RWPE2 (cell line): ENCODE data around the gene HDAC4.

Source experiments
- ATAC-seq: fragments of 200-7000 bp; cut with Tn5 transposase; 3 replicates; pipeline ENCODE4 v1.9.1; 2021; ENCODE audit warnings: low read depth
- DNase-seq: peaks from one replicate; pipeline ENCODE4 v3.0.0-alpha.2; 2020; ENCODE audit warnings: low spot score
- H3K27ac ChIP-seq: fragments of 450-650 bp; 2 replicates; pipeline ENCODE4 v1.5.1; 2017; ENCODE audit warnings: mild to moderate bottlenecking; ENCODE audit not compliant: poor library complexity, severe bottlenecking
- H3K27me3 ChIP-seq: fragments of 250-450 bp; sonication (Bioruptor Pico); 2 replicates; pipeline ENCODE4 v1.5.1; 2021; ENCODE audit warnings: mild to moderate bottlenecking, moderate library complexity; ENCODE audit not compliant: insufficient read depth, poor library complexity, severe bottlenecking
- H3K36me3 ChIP-seq: fragments of 250-450 bp; sonication (Bioruptor Pico); 2 replicates; pipeline ENCODE4 v1.5.1; 2020; ENCODE audit warnings: low read depth, mild to moderate bottlenecking, moderate library complexity
- H3K4me1 ChIP-seq: fragments of 250-450 bp; sonication (Bioruptor Pico); 2 replicates; pipeline ENCODE4 v1.5.1; 2021; ENCODE audit warnings: mild to moderate bottlenecking, moderate library complexity; ENCODE audit not compliant: insufficient read depth, poor library complexity, severe bottlenecking
- H3K4me3 ChIP-seq: fragments of 250-450 bp; sonication (Bioruptor Pico); 2 replicates; pipeline ENCODE4 v1.5.1; 2021; ENCODE audit warnings: mild to moderate bottlenecking, moderate library complexity; ENCODE audit not compliant: severe bottlenecking
- H3K9me3 ChIP-seq: fragments of 250-450 bp; sonication (Bioruptor Pico); 2 replicates; pipeline ENCODE4 v1.5.1; 2021; ENCODE audit warnings: mild to moderate bottlenecking, moderate library complexity; ENCODE audit not compliant: severe bottlenecking
- TF ChIP-seq, protein P1 (sequence below): fragments of 450-650 bp; IDR thresholded peaks from one replicate; pipeline ENCODE4 v1.5.1; 2017; ENCODE audit warnings: mild to moderate bottlenecking, moderate library complexity; ENCODE audit not compliant: poor library complexity, severe bottlenecking

Gene HDAC4

DNA sequence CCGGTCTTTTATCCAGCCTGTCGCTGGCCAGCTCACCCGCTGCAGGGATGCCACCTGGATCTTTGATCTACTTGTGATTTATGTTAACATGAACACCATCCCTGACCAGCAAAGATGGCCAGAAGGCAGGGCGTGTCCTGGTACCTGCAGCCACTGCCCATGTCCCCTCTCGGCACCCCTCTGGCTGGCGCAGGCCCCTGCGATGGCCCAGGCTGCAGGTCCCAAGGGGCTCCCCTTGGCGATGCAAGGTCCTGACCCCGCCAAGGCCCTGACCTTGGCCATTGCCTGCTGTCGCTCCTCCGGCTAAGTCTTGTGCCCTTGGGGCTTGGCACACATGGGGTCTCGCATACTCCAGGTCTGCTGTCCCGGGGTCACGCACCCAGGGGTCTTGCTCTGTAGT is 338.1 kb downstream of the HDAC4 start:
- no peaks in the 10 kb centered on the region for H3K4me1 ChIP-seq
- TF ChIP-seq, protein P1, sequence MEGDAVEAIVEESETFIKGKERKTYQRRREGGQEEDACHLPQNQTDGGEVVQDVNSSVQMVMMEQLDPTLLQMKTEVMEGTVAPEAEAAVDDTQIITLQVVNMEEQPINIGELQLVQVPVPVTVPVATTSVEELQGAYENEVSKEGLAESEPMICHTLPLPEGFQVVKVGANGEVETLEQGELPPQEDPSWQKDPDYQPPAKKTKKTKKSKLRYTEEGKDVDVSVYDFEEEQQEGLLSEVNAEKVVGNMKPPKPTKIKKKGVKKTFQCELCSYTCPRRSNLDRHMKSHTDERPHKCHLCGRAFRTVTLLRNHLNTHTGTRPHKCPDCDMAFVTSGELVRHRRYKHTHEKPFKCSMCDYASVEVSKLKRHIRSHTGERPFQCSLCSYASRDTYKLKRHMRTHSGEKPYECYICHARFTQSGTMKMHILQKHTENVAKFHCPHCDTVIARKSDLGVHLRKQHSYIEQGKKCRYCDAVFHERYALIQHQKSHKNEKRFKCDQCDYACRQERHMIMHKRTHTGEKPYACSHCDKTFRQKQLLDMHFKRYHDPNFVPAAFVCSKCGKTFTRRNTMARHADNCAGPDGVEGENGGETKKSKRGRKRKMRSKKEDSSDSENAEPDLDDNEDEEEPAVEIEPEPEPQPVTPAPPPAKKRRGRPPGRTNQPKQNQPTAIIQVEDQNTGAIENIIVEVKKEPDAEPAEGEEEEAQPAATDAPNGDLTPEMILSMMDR: no peak

GRCh38 chr2:239061824-239062570 is 338.8 kb downstream of the HDAC4 start:
- TF ChIP-seq, protein P1: no peak
- ATAC-seq: no peak; the same call in 2 of the 3 replicates
- no peak overlapping the region for H3K27ac ChIP-seq

More for the DNA sequence above, 338.1 kb downstream of the HDAC4 start:
- Histone ChIP-seq H3K4me3 (no peak overlapping the region), H3K27me3 (no peaks in the 10 kb centered on the region), H3K27ac (no peak overlapping the region), H3K36me3 (no peaks in the 10 kb centered on the region), H3K9me3 (no peaks in the 10 kb centered on the region)
- ATAC-seq (no peak), DNase-seq (no peak)

GRCh38 chr2:239061121-239061666 is 339.6 kb downstream of the HDAC4 start:
- Histone ChIP-seq H3K9me3 (no peaks in the 10 kb centered on the region), H3K4me1 (no peaks in the 10 kb centered on the region), H3K27me3 (no peaks in the 10 kb centered on the region), H3K27ac (no peak overlapping the region), H3K4me3 (no peak overlapping the region), H3K36me3 (no peaks in the 10 kb centered on the region)
- DNase-seq (no peak), ATAC-seq (no peak)
- TF ChIP-seq, protein P1: no peak

More at GRCh38 chr2:239061824-239062570, 338.8 kb downstream of the HDAC4 start:
- Histone ChIP-seq H3K36me3 (no peaks in the 10 kb centered on the region), H3K9me3 (no peaks in the 10 kb centered on the region), H3K4me3 (no peak overlapping the region), H3K4me1 (no peaks in the 10 kb centered on the region), H3K27me3 (no peaks in the 10 kb centered on the region)
- no peak for DNase-seq

DNA sequence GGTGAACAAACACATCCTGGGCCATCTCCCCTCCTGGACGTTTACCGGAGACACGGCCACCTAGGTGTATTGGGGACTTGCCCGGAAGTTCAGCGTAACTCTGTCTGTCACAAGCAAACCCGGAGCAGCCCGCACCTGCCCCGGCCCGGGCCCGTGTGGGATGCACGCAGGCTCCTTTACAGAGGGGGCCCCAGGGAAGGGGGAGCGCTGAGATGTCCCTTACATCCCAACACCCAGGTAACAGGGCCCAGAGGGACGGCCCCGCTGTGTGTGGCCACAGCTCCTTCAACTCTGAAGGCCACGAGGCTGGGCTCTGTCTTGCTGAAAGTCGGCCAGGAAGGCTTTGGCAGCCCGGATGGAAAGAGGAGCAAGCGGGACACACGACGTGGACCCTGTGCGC is 340.1 kb downstream of the HDAC4 start:
- Histone ChIP-seq H3K27ac (no peak overlapping the region), H3K4me1 (no peaks in the 10 kb centered on the region), H3K9me3 (no peaks in the 10 kb centered on the region), H3K36me3 (no peaks in the 10 kb centered on the region), H3K27me3 (no peaks in the 10 kb centered on the region), H3K4me3 (no peak overlapping the region)
- TF ChIP-seq, protein P1: no peak
- ATAC-seq: no peak
- no peak for DNase-seq

GRCh38 chr2:239059854-239060253 is 341.0 kb downstream of the HDAC4 start:
- no peaks in the 10 kb centered on the region for H3K36me3 ChIP-seq
- ATAC-seq (no peak), DNase-seq (no peak)
- H3K27ac ChIP-seq: no peak overlapping the region
- no peaks in the 10 kb centered on the region for H3K27me3 ChIP-seq
- no peaks in the 10 kb centered on the region for H3K9me3 ChIP-seq
- no peaks in the 10 kb centered on the region for H3K4me1 ChIP-seq
- TF ChIP-seq, protein P1: no peak
- H3K4me3 ChIP-seq: no peak overlapping the region
